HL-60 (cell line): ENCODE measurements around the gene ATOH7.

Experiments used
- DNase-seq, 2 experiments: peaks; one replicate each; pipeline ENCODE4 v3.0.0-alpha.2; 2010 to 2020; ENCODE audit warnings: low read depth in 1 of 2, low spot score in 1 of 2
- H3K27ac ChIP-seq: fragments of 250-450 bp; sonication (Bioruptor Pico); replicated peaks from 2 replicates; pipeline ENCODE4 v1.5.1; 2020; ENCODE audit warnings: mild to moderate bottlenecking, moderate library complexity
- H3K27me3 ChIP-seq: fragments of 250-450 bp; sonication (Bioruptor Pico); 2 replicates; pipeline ENCODE4 v1.5.1; 2021; ENCODE audit warnings: mild to moderate bottlenecking, moderate library complexity; ENCODE audit not compliant: insufficient read depth, poor library complexity, severe bottlenecking
- H3K4me3 ChIP-seq: replicated peaks from 2 replicates; pipeline ENCODE4 v1.5.1; 2011; ENCODE audit warnings: mild to moderate bottlenecking, control low read depth, low read length; ENCODE audit not compliant: insufficient read depth
- CTCF ChIP-seq: IDR thresholded peaks from one replicate; pipeline ENCODE4 v1.5.1; 2011; ENCODE audit warnings: low read length, control low read depth, inconsistent platforms; ENCODE audit not compliant: insufficient read depth
- GABPA ChIP-seq: IDR thresholded peaks from 2 replicates; pipeline ENCODE4 v1.6.1; 2012; ENCODE audit warnings: low read depth
- POLR2AphosphoS5 ChIP-seq: IDR thresholded peaks from 2 replicates; pipeline ENCODE4 v1.6.1; 2012; ENCODE audit warnings: low read depth
- SPI1 ChIP-seq: IDR thresholded peaks from 2 replicates; pipeline ENCODE4 v1.6.1; 2012; ENCODE audit warnings: low read depth, mild to moderate bottlenecking, borderline replicate concordance
- TF ChIP-seq, protein P1 (sequence below): IDR thresholded peaks from 2 replicates; pipeline ENCODE4 v1.6.1; 2012; ENCODE audit warnings: low read depth; ENCODE audit not compliant: insufficient replicate concordance

Gene ATOH7

GRCh38 chr10:68275600-68276126, 43.8 kb upstream of the ATOH7 start:
- no peaks in the 10 kb centered on the region for H3K27me3 ChIP-seq
- no peak overlapping the region for H3K4me3 ChIP-seq
- DNase-seq = no peak
- TF ChIP-seq POLR2AphosphoS5 (no peak), SPI1 (no peak), GABPA (no peak), CTCF (no peak)
- TF ChIP-seq, protein P1, sequence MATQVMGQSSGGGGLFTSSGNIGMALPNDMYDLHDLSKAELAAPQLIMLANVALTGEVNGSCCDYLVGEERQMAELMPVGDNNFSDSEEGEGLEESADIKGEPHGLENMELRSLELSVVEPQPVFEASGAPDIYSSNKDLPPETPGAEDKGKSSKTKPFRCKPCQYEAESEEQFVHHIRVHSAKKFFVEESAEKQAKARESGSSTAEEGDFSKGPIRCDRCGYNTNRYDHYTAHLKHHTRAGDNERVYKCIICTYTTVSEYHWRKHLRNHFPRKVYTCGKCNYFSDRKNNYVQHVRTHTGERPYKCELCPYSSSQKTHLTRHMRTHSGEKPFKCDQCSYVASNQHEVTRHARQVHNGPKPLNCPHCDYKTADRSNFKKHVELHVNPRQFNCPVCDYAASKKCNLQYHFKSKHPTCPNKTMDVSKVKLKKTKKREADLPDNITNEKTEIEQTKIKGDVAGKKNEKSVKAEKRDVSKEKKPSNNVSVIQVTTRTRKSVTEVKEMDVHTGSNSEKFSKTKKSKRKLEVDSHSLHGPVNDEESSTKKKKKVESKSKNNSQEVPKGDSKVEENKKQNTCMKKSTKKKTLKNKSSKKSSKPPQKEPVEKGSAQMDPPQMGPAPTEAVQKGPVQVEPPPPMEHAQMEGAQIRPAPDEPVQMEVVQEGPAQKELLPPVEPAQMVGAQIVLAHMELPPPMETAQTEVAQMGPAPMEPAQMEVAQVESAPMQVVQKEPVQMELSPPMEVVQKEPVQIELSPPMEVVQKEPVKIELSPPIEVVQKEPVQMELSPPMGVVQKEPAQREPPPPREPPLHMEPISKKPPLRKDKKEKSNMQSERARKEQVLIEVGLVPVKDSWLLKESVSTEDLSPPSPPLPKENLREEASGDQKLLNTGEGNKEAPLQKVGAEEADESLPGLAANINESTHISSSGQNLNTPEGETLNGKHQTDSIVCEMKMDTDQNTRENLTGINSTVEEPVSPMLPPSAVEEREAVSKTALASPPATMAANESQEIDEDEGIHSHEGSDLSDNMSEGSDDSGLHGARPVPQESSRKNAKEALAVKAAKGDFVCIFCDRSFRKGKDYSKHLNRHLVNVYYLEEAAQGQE = no peak
- H3K27ac ChIP-seq = no peak overlapping the region

DNA sequence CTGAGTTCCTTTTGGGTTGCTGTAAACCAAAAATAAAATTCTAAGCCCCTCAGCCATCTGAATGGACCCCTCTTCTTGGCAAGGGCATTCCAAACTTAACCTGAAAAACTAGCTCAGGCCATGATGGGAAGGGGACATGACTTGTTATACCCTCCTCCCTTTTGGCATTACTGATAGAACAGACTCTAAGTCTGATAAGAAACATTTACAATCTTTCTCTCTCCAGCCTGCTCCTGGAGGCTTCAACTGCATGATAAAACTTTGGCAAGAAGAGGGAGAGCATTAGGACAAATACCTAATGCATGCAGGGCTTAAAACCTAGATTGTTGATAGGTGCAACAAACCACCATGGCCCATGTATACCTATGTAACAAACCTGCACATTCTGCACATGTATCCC, 40.9 kb upstream of the ATOH7 start:
- no peaks in the 10 kb centered on the region for H3K27me3 ChIP-seq
- no peak for DNase-seq
- no peak overlapping the region for H3K4me3 ChIP-seq
- TF ChIP-seq CTCF (no peak), GABPA (no peak), SPI1 (no peak), POLR2AphosphoS5 (no peak)
- TF ChIP-seq, protein P1 = no peak
- H3K27ac ChIP-seq = no peak overlapping the region

DNA sequence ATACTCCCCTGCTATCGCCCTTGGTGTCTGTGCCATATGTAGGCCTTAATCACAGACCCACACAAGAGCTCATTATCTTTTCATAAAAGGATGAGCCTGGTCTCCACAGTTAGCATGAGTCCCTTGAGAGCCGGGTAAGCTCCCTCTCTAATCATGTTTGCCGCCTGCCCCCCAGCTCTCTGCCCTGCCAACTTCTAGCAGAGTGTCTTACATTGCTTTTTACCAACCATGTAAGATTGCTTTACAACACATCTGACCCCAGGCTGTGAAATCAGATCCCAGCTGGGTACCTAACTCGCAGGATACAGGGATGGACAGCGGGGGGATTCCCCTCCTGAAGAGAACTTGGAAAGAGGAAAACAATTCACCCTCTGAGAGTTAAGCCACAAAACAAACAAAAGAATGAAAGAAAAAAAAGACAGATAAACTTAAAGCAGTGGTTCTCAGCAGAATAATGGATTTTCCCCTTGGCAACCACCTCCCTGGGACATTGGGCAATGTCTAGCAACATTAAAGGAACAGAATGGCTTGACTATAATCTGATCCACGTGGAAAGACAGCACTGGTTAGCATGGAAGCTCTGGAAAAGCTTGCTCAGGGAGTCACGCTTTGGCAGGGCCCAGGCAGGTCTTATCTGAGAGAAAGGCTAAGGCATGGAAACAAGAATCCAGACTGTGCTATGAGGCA, 39.4 kb upstream of the ATOH7 start:
- DNase-seq = no peak
- no peak overlapping the region for H3K4me3 ChIP-seq
- H3K27ac ChIP-seq = no peak overlapping the region
- TF ChIP-seq CTCF (no peak), SPI1 (no peak), POLR2AphosphoS5 (no peak), GABPA (no peak)
- TF ChIP-seq, protein P1 = no peak
- H3K27me3 ChIP-seq = no peaks in the 10 kb centered on the region
